Type B pancreatic cell (in vitro differentiated cells): ENCODE data around the gene SYNJ2. TPM values are rescaled to one million over a fixed set of nuclear protein-coding genes. Genes with fewer than 3 reads are reported as not detected.
A peak's percentile ranks its signal among the peaks of the same experiment; 100 is the strongest.

ENCODE experiments used
- DNase-seq: peaks from one replicate; pipeline ENCODE4 v3.0.0; 2021; ENCODE audit warnings: mixed read lengths; ENCODE audit not compliant: unreplicated experiment; ENCODE audit errors: extremely low spot score
- H3K27ac Mint-ChIP-seq: 2 replicates; pipeline ENCODE4 v1.8.0; 2021; ENCODE audit warnings: mild to moderate bottlenecking, mixed read lengths
- H3K27me3 Mint-ChIP-seq: 2 replicates; pipeline ENCODE4 v1.8.0; 2021; ENCODE audit warnings: mixed read lengths
- H3K36me3 Mint-ChIP-seq: 2 replicates; pipeline ENCODE4 v1.8.0; 2021; ENCODE audit warnings: mixed read lengths
- H3K4me1 Mint-ChIP-seq: one replicate; pipeline ENCODE4 v1.8.0; 2021; ENCODE audit warnings: mixed read lengths; ENCODE audit not compliant: unreplicated experiment
- H3K4me3 Mint-ChIP-seq: 2 replicates; pipeline ENCODE4 v1.8.0; 2021; ENCODE audit warnings: mild to moderate bottlenecking, mixed read lengths
- H3K9me3 Mint-ChIP-seq: 2 replicates; pipeline ENCODE4 v1.8.0; 2021; ENCODE audit warnings: mixed read lengths
- CTCF ChIP-seq: fragments of 200-600 bp; sonication (generic); conservative IDR thresholded peaks from 2 replicates; pipeline ENCODE4 v1.5.0; 2021; ENCODE audit warnings: antibody characterized with exemption, mild to moderate bottlenecking
- total RNA-seq: library from RNA; stranded (reverse); gene quantifications from 2 replicates; pipeline ENCODE4 v1.2.1, GENCODE V29; 2021; ENCODE audit warnings: low replicate concordance

The SYNJ2 gene
- total RNA-seq, 1 donor from 2014 or later = 17.0 TPM

- TF ChIP-seq CTCF = no peak
- no peak for DNase-seq
- peaks cover 11% of the 10 kb centered on the region for H3K36me3 Mint-ChIP-seq
- no peak overlapping the region for H3K4me3 Mint-ChIP-seq
- no peaks in the 10 kb centered on the region for H3K9me3 Mint-ChIP-seq
- H3K4me1 Mint-ChIP-seq = peaks cover 18% of the 10 kb centered on the region
- no peak overlapping the region for H3K27ac Mint-ChIP-seq
- no peaks in the 10 kb centered on the region for H3K27me3 Mint-ChIP-seq
Measured at GRCh38 chr6:158067436-158068015, 85.9 kb downstream of the SYNJ2 start.

GRCh38 chr6:158068156-158068892, 86.7 kb downstream of the SYNJ2 start:
- no peak for DNase-seq
- H3K9me3 Mint-ChIP-seq = no peaks in the 10 kb centered on the region
- H3K4me1 Mint-ChIP-seq = peaks cover 18% of the 10 kb centered on the region
- peak overlapping the region; percentile 26 for H3K27ac Mint-ChIP-seq
- no peak overlapping the region for H3K4me3 Mint-ChIP-seq
- no peaks in the 10 kb centered on the region for H3K27me3 Mint-ChIP-seq
- H3K36me3 Mint-ChIP-seq = peaks cover 11% of the 10 kb centered on the region
- no peak for TF ChIP-seq CTCF

GRCh38 chr6:158068893-158069799, 87.5 kb downstream of the SYNJ2 start:
- no peak for DNase-seq
- no peaks in the 10 kb centered on the region for H3K27me3 Mint-ChIP-seq
- H3K4me3 Mint-ChIP-seq = peak overlapping the region; percentile 35
- TF ChIP-seq CTCF = no peak
- peak overlapping the region; percentile 26 for H3K27ac Mint-ChIP-seq
- peaks cover 18% of the 10 kb centered on the region for H3K4me1 Mint-ChIP-seq
- H3K36me3 Mint-ChIP-seq = peaks cover 11% of the 10 kb centered on the region
- no peaks in the 10 kb centered on the region for H3K9me3 Mint-ChIP-seq

- no peak overlapping the region for H3K27ac Mint-ChIP-seq
- no peaks in the 10 kb centered on the region for H3K27me3 Mint-ChIP-seq
- peaks cover 18% of the 10 kb centered on the region for H3K4me1 Mint-ChIP-seq
- peaks cover 11% of the 10 kb centered on the region for H3K36me3 Mint-ChIP-seq
- H3K4me3 Mint-ChIP-seq = no peak overlapping the region
- TF ChIP-seq CTCF = no peak
- H3K9me3 Mint-ChIP-seq = no peaks in the 10 kb centered on the region
- DNase-seq = no peak
Measured at GRCh38 chr6:158069800-158070195, 88.1 kb downstream of the SYNJ2 start.

- H3K4me3 Mint-ChIP-seq = no peak overlapping the region
- H3K27ac Mint-ChIP-seq = no peak overlapping the region
- H3K9me3 Mint-ChIP-seq = no peaks in the 10 kb centered on the region
Measured at GRCh38 chr6:158070513-158070912, 88.8 kb downstream of the SYNJ2 start.

More at GRCh38 chr6:158070513-158070912, 88.8 kb downstream of the SYNJ2 start:
- no peak for TF ChIP-seq CTCF
- Mint-ChIP-seq H3K36me3 (peaks cover 12% of the 10 kb centered on the region), H3K4me1 (peaks cover 18% of the 10 kb centered on the region), H3K27me3 (no peaks in the 10 kb centered on the region)
- DNase-seq = no peak
